K562 (cell line): ENCODE results near the gene ZSWIM7. TPM values are rescaled to one million over a fixed set of nuclear protein-coding genes. Genes with fewer than 3 reads are reported as not detected.

Experiments
- ATAC-seq: fragments of 200-7000 bp; cut with Tn5 transposase; 3 replicates; pipeline ENCODE4 v1.9.1; 2020; ENCODE audit warnings: moderate library complexity
- BruUV-seq: library from RNA; stranded (reverse); fragments of 400-500 nt; replicated peaks from 2 replicates; lab custom pipeline; 2021; lab: Mats Ljungman, UMichigan
- CTCF ChIA-PET: fragments of 300-600 bp; formaldehyde crosslinking; extraction: SDS; loops from one replicate; lab custom pipeline; 2021; ENCODE audit warnings: low intra/inter-chr PET ratio; lab: Yijun Ruan, JAX
- POLR2A ChIA-PET: fragments of 300-600, 350-650 bp; sonication (Branson Sonifier 250); formaldehyde crosslinking; extraction: SDS; loops from one replicate; lab custom pipeline; 2021; ENCODE audit warnings: antibody characterized with exemption, inconsistent platforms; lab: Yijun Ruan, JAX
- DNase-seq, 4 experiments: peaks; one replicate each; pipeline versions ENCODE4 v3.0.0 to v3.0.0-alpha.2; 2011 to 2018; ENCODE audit warnings: low spot score in 3 of 4, mixed read lengths in 3 of 4; ENCODE audit errors: extremely low read depth in 1 of 4
- FAIRE-seq: peaks from 2 replicates; lab custom pipeline; 2011; peaks lifted over from hg19 to GRCh38; lab: Jason Lieb, UNC
- H2AFZ ChIP-seq: 2 replicates; pipeline ENCODE4 v1.6.0; 2011; ENCODE audit warnings: low read depth, low read length, control low read depth, inconsistent platforms
- H3K27ac ChIP-seq: fragments of 200-600 bp; 3 replicates; pipeline ENCODE4 v1.8.0; 2011; ENCODE audit warnings: low read depth, mild to moderate bottlenecking, control low read depth, inconsistent platforms, low read length, moderate library complexity, mixed read lengths; ENCODE audit errors: extremely low read depth
- H3K27me3 ChIP-seq, 2 experiments: fragments of 300-600 bp in 1 of 2; 2 replicates in 1 of 2; 3 replicates in 1 of 2; pipeline versions ENCODE4 v1.6.0 to v1.8.0; 2011; ENCODE audit warnings: inconsistent platforms in 2 of 2, low read length in 2 of 2, mild to moderate bottlenecking in 1 of 2, mixed read lengths in 1 of 2, moderate library complexity in 1 of 2; ENCODE audit not compliant: control insufficient read depth in 2 of 2, insufficient read depth in 2 of 2
- H3K36me3 ChIP-seq: fragments of 300-600 bp; 3 replicates; pipeline ENCODE4 v1.8.0; 2011; ENCODE audit warnings: mild to moderate bottlenecking, low read length, inconsistent platforms; ENCODE audit not compliant: control insufficient read depth, insufficient read depth
- H3K4me1 ChIP-seq, 2 experiments: fragments of 200-600 bp in 1 of 2; replicated peaks in 1 of 2; 2 replicates in 1 of 2; 3 replicates in 1 of 2; pipeline versions ENCODE4 v1.5.1 to v1.8.0; 2011; ENCODE audit warnings: inconsistent platforms in 2 of 2, low read length in 2 of 2, mild to moderate bottlenecking in 1 of 2, mixed read lengths in 1 of 2, moderate library complexity in 1 of 2; ENCODE audit not compliant: control insufficient read depth in 2 of 2, insufficient read depth in 2 of 2
- H3K4me2 ChIP-seq: 2 replicates; pipeline ENCODE4 v1.6.1; 2011; ENCODE audit warnings: low read length, control low read depth, inconsistent platforms, mixed read lengths; ENCODE audit not compliant: insufficient read depth
- H3K4me3 ChIP-seq: fragments of 200-600 bp; sonication (generic), shearing (Covaris generic); 2 replicates; pipeline ENCODE4 v1.5.1; 2016; ENCODE audit warnings: control low read depth, inconsistent platforms
- H3K79me2 ChIP-seq: fragments of 200-600 bp; 3 replicates; pipeline ENCODE4 v1.8.0; 2011; ENCODE audit warnings: low read length, inconsistent platforms; ENCODE audit not compliant: control insufficient read depth, insufficient read depth
- H3K9ac ChIP-seq, 2 experiments: 2 replicates each; pipeline versions ENCODE4 v1.6.0 to v1.6.1; 2011; ENCODE audit warnings: low read depth in 2 of 2, low read length in 2 of 2, control low read depth in 1 of 2, inconsistent platforms in 1 of 2, mild to moderate bottlenecking in 1 of 2, mixed read lengths in 1 of 2; ENCODE audit not compliant: insufficient read depth in 1 of 2
- H3K9me1 ChIP-seq: one replicate; pipeline ENCODE4 v1.6.0; 2011; ENCODE audit warnings: inconsistent platforms, mild to moderate bottlenecking, low read length, moderate library complexity; ENCODE audit not compliant: control insufficient read depth, insufficient read depth
- H3K9me3 ChIP-seq: replicated peaks from 2 replicates; pipeline ENCODE4 v1.5.1; 2011; ENCODE audit warnings: low read depth, low read length, inconsistent platforms; ENCODE audit not compliant: control insufficient read depth, insufficient read depth
- H4K20me1 ChIP-seq: replicated peaks from 2 replicates; pipeline ENCODE4 v1.6.1; 2011; ENCODE audit warnings: low read length, inconsistent platforms, mixed read lengths; ENCODE audit not compliant: control insufficient read depth, insufficient read depth
- CAMTA2 ChIP-seq: fragments of 250-450 bp; sonication (Bioruptor Pico); conservative IDR thresholded peaks from 2 replicates; pipeline ENCODE4 v1.5.1; 2022
- HMG20A ChIP-seq: fragments of 450-650 bp; formaldehyde crosslinking; conservative IDR thresholded peaks from 2 replicates; pipeline ENCODE4 v1.4.0; 2020; ENCODE audit warnings: mild to moderate bottlenecking, mixed read lengths
- NR2F6 ChIP-seq: fragments of 450-650 bp; formaldehyde crosslinking; IDR thresholded peaks from 2 replicates; pipeline ENCODE4 v1.4.0; 2020; ENCODE audit warnings: mild to moderate bottlenecking
- RBBP5 ChIP-seq: fragments of 200-600 bp; sonication (generic); IDR thresholded peaks from 2 replicates; pipeline ENCODE4 v1.6.1; 2012; ENCODE audit warnings: borderline replicate concordance, mild to moderate bottlenecking, low read length, control low read depth, inconsistent platforms; ENCODE audit not compliant: insufficient read depth, poor library complexity, severe bottlenecking
- SMARCA5 ChIP-seq: fragments of 450-650 bp; IDR thresholded peaks from 2 replicates; pipeline ENCODE4 v1.6.1; 2016
- SMARCC2 ChIP-seq: fragments of 450-650 bp; IDR thresholded peaks from 2 replicates; pipeline ENCODE4 v1.6.1; 2017; ENCODE audit warnings: antibody characterized with exemption, moderate library complexity, mild to moderate bottlenecking, low read depth
- SREBF2 ChIP-seq: sonication (generic); formaldehyde crosslinking; IDR thresholded peaks from 2 replicates; pipeline ENCODE4 v1.4.0; 2020; ENCODE audit warnings: mild to moderate bottlenecking, missing genetic modification reagents
- ZNF764 ChIP-seq: fragments of 250-450 bp; sonication (Bioruptor Pico); IDR thresholded peaks from 2 replicates; pipeline ENCODE4 v1.4.0; 2020; ENCODE audit warnings: low read depth, mild to moderate bottlenecking, moderate library complexity
- WGBS: fragments of 100-300 bp; shearing (Covaris generic); methylation state at CpG from one replicate; pipeline ENCODE4 v1.1.6; 2016; ENCODE audit warnings: low coverage, mixed read lengths; ENCODE audit not compliant: insufficient coverage; ENCODE audit errors: missing lambda C conversion rate; 5-methylcytosine and 5-hydroxymethylcytosine counted together
- in situ Hi-C: fragments of 300-500 bp; cut with MboI; formaldehyde crosslinking; loops from 4 replicates; pipeline ENCODE4 v1.15.0; 2018; ENCODE audit warnings: inconsistent platforms, mixed read lengths
- intact Hi-C: fragments of 100-400 bp; cut with micrococcal nuclease; formaldehyde crosslinking; loops from 2 replicates; pipeline ENCODE4 v1.14.2; 2022
- polyA plus RNA-seq, 8 experiments: library from polyadenylated mRNA; depleted of rRNA in 4 of 8; stranded (reverse) in 5 of 8; unstranded in 3 of 8; fragments of >200 nt; fragmentation: Nextera tagmentation in 2 of 8; fragmentation: Illumina TruSeq in 1 of 8; extraction: Ambion mirVana in 2 of 8; extraction: Trizol in 1 of 8; gene quantifications; 2 replicates each; pipeline versions ENCODE4 v1.2.1 to v1.2.3, GENCODE V29; 2011 to 2014; ENCODE audit warnings: inconsistent platforms in 1 of 8, missing spikeins in 1 of 8
- total RNA-seq, 7 experiments: library from RNA; depleted of rRNA in 6 of 7; stranded (reverse); fragments of >200 nt in 6 of 7; fragmentation: Illumina TruSeq in 2 of 7; extraction: Trizol in 2 of 7; gene quantifications; 2 replicates each; pipeline versions ENCODE4 v1.2.1 to v1.2.3, GENCODE V29; 2011 to 2021; ENCODE audit warnings: low replicate concordance in 1 of 7
- TF ChIP-seq, protein P1 (sequence below): fragments of 200-800 bp; sonication (Bioruptor generic); IDR thresholded peaks from 2 replicates; pipeline ENCODE4 v1.6.1; 2017; ENCODE audit warnings: missing genetic modification characterization, missing compliant biosample characterization
- TF ChIP-seq, protein P2 (sequence below): fragments of 200-400 bp; formaldehyde crosslinking; IDR thresholded peaks from 2 replicates; pipeline ENCODE4 v1.6.1; 2017; ENCODE audit warnings: mild to moderate bottlenecking, low read depth, low read length, moderate library complexity
- TF ChIP-seq, protein P3 (sequence below), 3 experiments: fragments of 200-800 bp in 1 of 3; fragments of 250-450 bp in 1 of 3; fragments of 450-650 bp in 1 of 3; sonication (Bioruptor Pico) in 1 of 3; sonication (Bioruptor generic) in 1 of 3; formaldehyde crosslinking in 1 of 3; IDR thresholded peaks; 2 replicates each; pipeline versions ENCODE4 v1.6.1 to v1.8.0; 2016 to 2022; ENCODE audit warnings: mild to moderate bottlenecking in 2 of 3, missing genetic modification characterization in 2 of 3, missing compliant biosample characterization in 1 of 3, moderate library complexity in 1 of 3

The ZSWIM7 gene
- total and polyA plus RNA-seq, 9 of the 15 experiments (the other 6 are each of a cell fraction or from before 2014, with no cell fraction given) = 5.9 to 18.7 (median 9.5) TPM

DNA sequence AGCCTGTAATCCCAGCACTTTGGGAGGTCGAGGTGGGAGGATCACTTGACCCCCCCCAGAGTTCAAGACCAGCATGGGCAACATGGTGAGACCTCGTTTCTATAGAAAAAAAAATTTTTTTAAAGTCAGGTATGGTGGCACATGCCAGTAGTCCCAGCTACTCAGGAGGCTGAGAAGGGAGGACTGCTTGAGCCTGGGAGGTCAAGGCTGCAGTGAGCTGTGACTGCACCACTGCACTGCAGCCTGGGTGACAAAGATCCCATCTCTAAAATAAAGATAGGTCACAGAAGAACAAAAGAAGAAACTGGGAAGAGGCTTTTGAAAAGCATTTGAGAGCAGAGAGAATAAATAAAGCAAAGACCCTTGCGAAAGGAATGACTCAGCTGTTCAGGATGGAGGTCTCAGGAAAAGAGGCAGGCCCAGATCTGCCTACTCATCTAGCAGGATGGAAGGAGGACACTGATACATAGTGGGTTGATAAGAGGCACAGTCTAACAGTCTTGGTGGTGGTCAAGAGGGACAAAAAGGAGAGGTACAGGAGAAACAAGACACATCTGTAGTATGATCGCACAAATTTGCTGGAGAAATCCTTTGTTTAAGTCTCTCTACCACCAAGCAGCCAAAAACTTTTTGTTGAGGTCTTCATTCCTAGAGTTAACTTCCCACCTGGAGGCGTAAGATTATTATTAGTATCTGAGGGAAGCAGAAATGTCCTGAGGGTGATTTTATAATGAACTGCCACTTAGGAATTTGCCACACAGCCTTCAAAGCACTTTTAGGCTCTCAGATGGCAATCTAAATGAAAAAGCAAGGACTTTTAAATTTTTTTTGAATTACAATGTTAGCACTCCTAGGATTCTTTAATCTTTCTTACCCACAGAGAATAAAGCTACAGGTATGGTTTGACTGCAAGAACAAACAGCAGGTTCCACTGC, 17.6 kb downstream of the ZSWIM7 start (continued):
- TF ChIP-seq CAMTA2 (CRISPR knock-in tag) = no peak
- TF ChIP-seq, protein P1, sequence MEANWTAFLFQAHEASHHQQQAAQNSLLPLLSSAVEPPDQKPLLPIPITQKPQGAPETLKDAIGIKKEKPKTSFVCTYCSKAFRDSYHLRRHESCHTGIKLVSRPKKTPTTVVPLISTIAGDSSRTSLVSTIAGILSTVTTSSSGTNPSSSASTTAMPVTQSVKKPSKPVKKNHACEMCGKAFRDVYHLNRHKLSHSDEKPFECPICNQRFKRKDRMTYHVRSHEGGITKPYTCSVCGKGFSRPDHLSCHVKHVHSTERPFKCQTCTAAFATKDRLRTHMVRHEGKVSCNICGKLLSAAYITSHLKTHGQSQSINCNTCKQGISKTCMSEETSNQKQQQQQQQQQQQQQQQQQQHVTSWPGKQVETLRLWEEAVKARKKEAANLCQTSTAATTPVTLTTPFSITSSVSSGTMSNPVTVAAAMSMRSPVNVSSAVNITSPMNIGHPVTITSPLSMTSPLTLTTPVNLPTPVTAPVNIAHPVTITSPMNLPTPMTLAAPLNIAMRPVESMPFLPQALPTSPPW (CRISPR knock-in tag) = 0 out of 2 replicates have a peak, but pooled peaks have one; percentile 15

DNA sequence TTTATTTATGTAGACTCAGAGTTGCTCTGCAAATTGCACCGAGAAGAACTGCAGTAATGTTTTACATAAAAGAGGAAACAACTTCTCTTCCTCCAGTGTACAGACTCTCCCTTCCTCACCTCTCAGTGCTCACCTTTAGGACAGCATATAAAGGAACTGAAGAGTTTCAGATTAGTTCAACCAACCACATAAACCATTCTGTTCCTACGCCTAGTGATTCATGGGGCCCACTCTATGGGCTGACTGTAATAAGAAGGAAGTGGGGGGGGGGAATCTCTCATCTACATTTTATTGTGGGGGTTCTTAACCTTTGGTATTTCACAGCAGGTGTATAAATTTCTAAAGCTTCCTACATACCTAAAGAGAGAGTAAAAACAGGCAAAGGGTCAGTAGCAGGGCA, 18.3 kb downstream of the ZSWIM7 start:
- no peak for DNase-seq
- peak; percentile 37 for FAIRE-seq
- 10% methylated on average over 2 of the region's 2 CpGs for WGBS
- H3K27ac ChIP-seq = peak overlapping the region; percentile 83
- peak overlapping the region in 1 of 2 experiments; percentile 38; a peak in 1 of 4 replicates for H3K9ac ChIP-seq
- H3K36me3 ChIP-seq = peaks cover 39% of the 10 kb centered on the region; the same call in 2 of the 3 replicates
- H4K20me1 ChIP-seq = no peaks in the 10 kb centered on the region
- peaks cover 7% of the 10 kb centered on the region; the same call in 2 of the 3 replicates for H3K79me2 ChIP-seq
- no peaks in the 10 kb centered on the region for H3K27me3 ChIP-seq
- no TSS peak for BruUV-seq
- no peak overlapping the region for H2AFZ ChIP-seq
- peaks cover 20 to 34% of the 10 kb centered on the region in 2 experiments; a peak in 4 of 5 replicates for H3K4me1 ChIP-seq
- no peak overlapping the region for H3K4me3 ChIP-seq
- in situ Hi-C loops (no loop called here), intact Hi-C loops (loop anchor here (5.0 kb wide), 1 partner anchor 34 kb away; the partner anchor contains the start of gene ADORA2B)
- no peak overlapping the region for H3K4me2 ChIP-seq
- no peaks in the 10 kb centered on the region for H3K9me3 ChIP-seq
- POLR2A ChIA-PET = interaction anchor here (0.5 kb wide), 1 partner anchor 11 kb away, joined by 3 read pairs; no protein-coding TSS in a partner anchor
- CTCF ChIA-PET = no interaction called here
- ATAC-seq = peak; percentile 40
- no peaks in the 10 kb centered on the region for H3K9me1 ChIP-seq
- TF ChIP-seq NR2F6 (CRISPR knock-in tag) (no peak), RBBP5 (no peak), SMARCA5 (no peak), SMARCC2 (no peak), HMG20A (CRISPR knock-in tag) (no peak), ZNF764 (no peak), SREBF2 (CRISPR knock-in tag) (no peak)
- TF ChIP-seq, protein P2, sequence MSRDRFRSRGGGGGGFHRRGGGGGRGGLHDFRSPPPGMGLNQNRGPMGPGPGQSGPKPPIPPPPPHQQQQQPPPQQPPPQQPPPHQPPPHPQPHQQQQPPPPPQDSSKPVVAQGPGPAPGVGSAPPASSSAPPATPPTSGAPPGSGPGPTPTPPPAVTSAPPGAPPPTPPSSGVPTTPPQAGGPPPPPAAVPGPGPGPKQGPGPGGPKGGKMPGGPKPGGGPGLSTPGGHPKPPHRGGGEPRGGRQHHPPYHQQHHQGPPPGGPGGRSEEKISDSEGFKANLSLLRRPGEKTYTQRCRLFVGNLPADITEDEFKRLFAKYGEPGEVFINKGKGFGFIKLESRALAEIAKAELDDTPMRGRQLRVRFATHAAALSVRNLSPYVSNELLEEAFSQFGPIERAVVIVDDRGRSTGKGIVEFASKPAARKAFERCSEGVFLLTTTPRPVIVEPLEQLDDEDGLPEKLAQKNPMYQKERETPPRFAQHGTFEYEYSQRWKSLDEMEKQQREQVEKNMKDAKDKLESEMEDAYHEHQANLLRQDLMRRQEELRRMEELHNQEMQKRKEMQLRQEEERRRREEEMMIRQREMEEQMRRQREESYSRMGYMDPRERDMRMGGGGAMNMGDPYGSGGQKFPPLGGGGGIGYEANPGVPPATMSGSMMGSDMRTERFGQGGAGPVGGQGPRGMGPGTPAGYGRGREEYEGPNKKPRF = no peak
- TF ChIP-seq, protein P3, sequence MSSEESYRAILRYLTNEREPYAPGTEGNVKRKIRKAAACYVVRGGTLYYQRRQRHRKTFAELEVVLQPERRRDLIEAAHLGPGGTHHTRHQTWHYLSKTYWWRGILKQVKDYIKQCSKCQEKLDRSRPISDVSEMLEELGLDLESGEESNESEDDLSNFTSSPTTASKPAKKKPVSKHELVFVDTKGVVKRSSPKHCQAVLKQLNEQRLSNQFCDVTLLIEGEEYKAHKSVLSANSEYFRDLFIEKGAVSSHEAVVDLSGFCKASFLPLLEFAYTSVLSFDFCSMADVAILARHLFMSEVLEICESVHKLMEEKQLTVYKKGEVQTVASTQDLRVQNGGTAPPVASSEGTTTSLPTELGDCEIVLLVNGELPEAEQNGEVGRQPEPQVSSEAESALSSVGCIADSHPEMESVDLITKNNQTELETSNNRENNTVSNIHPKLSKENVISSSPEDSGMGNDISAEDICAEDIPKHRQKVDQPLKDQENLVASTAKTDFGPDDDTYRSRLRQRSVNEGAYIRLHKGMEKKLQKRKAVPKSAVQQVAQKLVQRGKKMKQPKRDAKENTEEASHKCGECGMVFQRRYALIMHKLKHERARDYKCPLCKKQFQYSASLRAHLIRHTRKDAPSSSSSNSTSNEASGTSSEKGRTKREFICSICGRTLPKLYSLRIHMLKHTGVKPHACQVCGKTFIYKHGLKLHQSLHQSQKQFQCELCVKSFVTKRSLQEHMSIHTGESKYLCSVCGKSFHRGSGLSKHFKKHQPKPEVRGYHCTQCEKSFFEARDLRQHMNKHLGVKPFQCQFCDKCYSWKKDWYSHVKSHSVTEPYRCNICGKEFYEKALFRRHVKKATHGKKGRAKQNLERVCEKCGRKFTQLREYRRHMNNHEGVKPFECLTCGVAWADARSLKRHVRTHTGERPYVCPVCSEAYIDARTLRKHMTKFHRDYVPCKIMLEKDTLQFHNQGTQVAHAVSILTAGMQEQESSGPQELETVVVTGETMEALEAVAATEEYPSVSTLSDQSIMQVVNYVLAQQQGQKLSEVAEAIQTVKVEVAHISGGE (CRISPR knock-in tag; IDR thresholded peaks at IDR 0.05) = no peak
